Smooth muscle cell (in vitro differentiated cells): ENCODE data around the gene SLF1. TPM values are rescaled to one million over a fixed set of nuclear protein-coding genes. Genes with fewer than 3 reads are reported as not detected.

Source experiments
- DNase-seq: peaks from one replicate; lab custom pipeline; 2025; ENCODE audit not compliant: unreplicated experiment; lab: John Stamatoyannopoulos, UW
- H2AFZ ChIP-seq: fragments of 200-600 bp; sonication (generic); 2 replicates; pipeline ENCODE4 v1.6.0; 2016; ENCODE audit warnings: antibody characterized with exemption, low read depth, mild to moderate bottlenecking
- H3F3A ChIP-seq: fragments of 200-600 bp; sonication (generic); 2 replicates; pipeline ENCODE4 v1.6.0; 2017; ENCODE audit warnings: antibody characterized with exemption, low read depth
- H3K27ac ChIP-seq: fragments of 200-600 bp; sonication (generic); 2 replicates; pipeline ENCODE4 v1.5.1; 2016; ENCODE audit warnings: low read depth, mild to moderate bottlenecking
- H3K27me3 ChIP-seq: fragments of 200-600 bp; sonication (generic); 2 replicates; pipeline ENCODE4 v1.6.1; 2016; ENCODE audit warnings: low read depth, mild to moderate bottlenecking
- H3K36me3 ChIP-seq: fragments of 200-600 bp; sonication (generic); 2 replicates; pipeline ENCODE4 v1.5.1; 2016; ENCODE audit warnings: low read depth
- H3K4me1 ChIP-seq: fragments of 200-600 bp; sonication (generic); 2 replicates; pipeline ENCODE4 v1.5.1; 2016; ENCODE audit warnings: low read depth
- H3K4me2 ChIP-seq: fragments of 200-600 bp; sonication (generic); 2 replicates; pipeline ENCODE4 v1.6.0; 2016; ENCODE audit warnings: mild to moderate bottlenecking
- H3K4me3 ChIP-seq: fragments of 200-600 bp; sonication (generic); 2 replicates; pipeline ENCODE4 v1.5.1; 2016; ENCODE audit warnings: mild to moderate bottlenecking
- H3K79me2 ChIP-seq: fragments of 200-600 bp; sonication (generic); 2 replicates; pipeline ENCODE4 v1.6.0; 2016; ENCODE audit warnings: low read depth, mild to moderate bottlenecking
- H3K9ac ChIP-seq: fragments of 200-600 bp; sonication (generic); 2 replicates; pipeline ENCODE4 v1.6.0; 2016; ENCODE audit warnings: low read depth
- H3K9me3 ChIP-seq: fragments of 200-600 bp; sonication (generic); replicated peaks from 2 replicates; pipeline ENCODE4 v1.5.1; 2016; ENCODE audit warnings: low read depth
- H4K20me1 ChIP-seq: fragments of 200-600 bp; sonication (generic); 2 replicates; pipeline ENCODE4 v1.6.0; 2016; ENCODE audit warnings: low read depth
- WGBS: methylation state at CpG from one replicate; pipeline ENCODE4 v1.1.7; 2016; ENCODE audit warnings: low lambda C conversion rate; 5-methylcytosine and 5-hydroxymethylcytosine counted together
- polyA plus RNA-seq: library from polyadenylated mRNA; unstranded; fragments of >200 nt; fragmentation: Nextera tagmentation; extraction: Ambion mirVana; gene quantifications from 2 replicates; pipeline ENCODE4 v1.2.1, GENCODE V29; 2016
- total RNA-seq: library from RNA; depleted of rRNA; stranded (reverse); fragments of >200 nt; gene quantifications from 2 replicates; pipeline ENCODE4 v1.2.3, GENCODE V29; 2014
- TF ChIP-seq, protein P1 (sequence below): fragments of 200-600 bp; sonication (generic); IDR thresholded peaks from 2 replicates; pipeline ENCODE4 v1.5.1; 2017; ENCODE audit warnings: borderline replicate concordance, mild to moderate bottlenecking, antibody characterized with exemption; ENCODE audit not compliant: insufficient read depth, poor library complexity, severe bottlenecking

The SLF1 gene
- total and polyA plus RNA-seq, 2 experiments from 2014 or later = 5.3 to 10.8 TPM

DNA sequence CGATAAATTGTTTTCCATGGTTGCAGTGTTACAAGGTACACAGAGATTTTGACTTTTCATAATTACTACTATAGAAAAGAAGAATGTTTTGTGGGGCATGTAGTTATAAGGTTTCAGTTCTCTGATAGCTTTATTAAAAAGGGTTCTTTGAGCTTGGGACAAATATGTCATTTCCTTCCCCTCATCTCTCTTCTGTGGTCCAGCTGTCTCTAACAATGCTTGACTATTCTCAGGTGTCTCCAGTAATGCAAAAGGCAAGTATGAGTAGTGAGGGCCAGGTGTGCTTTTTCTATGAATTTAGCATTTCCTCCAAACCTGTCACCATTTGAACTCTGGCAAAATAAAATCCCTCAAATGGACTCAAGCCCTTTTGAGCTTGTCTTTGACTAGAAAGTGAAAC lies 84.3 kb downstream of the SLF1 start:
- H3K4me1 ChIP-seq = no peaks in the 10 kb centered on the region
- no peak overlapping the region for H3K9ac ChIP-seq
- H3K27me3 ChIP-seq = no peaks in the 10 kb centered on the region
- no peak overlapping the region for H3K27ac ChIP-seq
- TF ChIP-seq, protein P1, sequence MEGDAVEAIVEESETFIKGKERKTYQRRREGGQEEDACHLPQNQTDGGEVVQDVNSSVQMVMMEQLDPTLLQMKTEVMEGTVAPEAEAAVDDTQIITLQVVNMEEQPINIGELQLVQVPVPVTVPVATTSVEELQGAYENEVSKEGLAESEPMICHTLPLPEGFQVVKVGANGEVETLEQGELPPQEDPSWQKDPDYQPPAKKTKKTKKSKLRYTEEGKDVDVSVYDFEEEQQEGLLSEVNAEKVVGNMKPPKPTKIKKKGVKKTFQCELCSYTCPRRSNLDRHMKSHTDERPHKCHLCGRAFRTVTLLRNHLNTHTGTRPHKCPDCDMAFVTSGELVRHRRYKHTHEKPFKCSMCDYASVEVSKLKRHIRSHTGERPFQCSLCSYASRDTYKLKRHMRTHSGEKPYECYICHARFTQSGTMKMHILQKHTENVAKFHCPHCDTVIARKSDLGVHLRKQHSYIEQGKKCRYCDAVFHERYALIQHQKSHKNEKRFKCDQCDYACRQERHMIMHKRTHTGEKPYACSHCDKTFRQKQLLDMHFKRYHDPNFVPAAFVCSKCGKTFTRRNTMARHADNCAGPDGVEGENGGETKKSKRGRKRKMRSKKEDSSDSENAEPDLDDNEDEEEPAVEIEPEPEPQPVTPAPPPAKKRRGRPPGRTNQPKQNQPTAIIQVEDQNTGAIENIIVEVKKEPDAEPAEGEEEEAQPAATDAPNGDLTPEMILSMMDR = no peak
- H3F3A ChIP-seq = no peaks in the 10 kb centered on the region
- H2AFZ ChIP-seq = no peak overlapping the region
- no peak overlapping the region for H3K4me3 ChIP-seq
- 100% methylated on average over 1 of the region's 1 CpG for WGBS
- H3K79me2 ChIP-seq = no peaks in the 10 kb centered on the region
- DNase-seq = no peak
- no peaks in the 10 kb centered on the region for H3K9me3 ChIP-seq
- H3K4me2 ChIP-seq = no peak overlapping the region
- no peaks in the 10 kb centered on the region for H4K20me1 ChIP-seq
- no peaks in the 10 kb centered on the region for H3K36me3 ChIP-seq

DNA sequence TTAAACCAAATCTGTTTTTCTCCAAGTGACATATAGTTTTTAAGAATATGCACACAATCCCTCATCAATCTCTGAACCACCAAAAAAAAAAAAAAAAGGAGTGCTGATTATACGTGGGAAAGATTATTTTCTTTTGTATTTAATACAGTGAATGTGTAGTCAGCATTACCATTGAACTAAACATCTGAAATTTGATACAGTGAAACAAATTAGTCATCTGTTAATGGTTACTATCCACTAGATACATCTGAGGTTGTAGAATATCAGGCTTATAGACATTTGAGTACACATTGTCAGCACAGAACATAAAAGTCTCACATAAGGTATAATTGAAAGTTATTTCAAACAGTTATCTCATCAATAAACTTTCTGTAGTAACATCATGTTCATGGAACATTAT lies 87.0 kb downstream of the SLF1 start:
- Histone ChIP-seq H3K4me3 (no peak overlapping the region), H3K9ac (no peak overlapping the region), H3K79me2 (no peaks in the 10 kb centered on the region), H3F3A (no peaks in the 10 kb centered on the region), H3K27me3 (no peaks in the 10 kb centered on the region), H3K4me1 (no peaks in the 10 kb centered on the region), H3K9me3 (no peaks in the 10 kb centered on the region), H3K27ac (no peak overlapping the region), H3K36me3 (no peaks in the 10 kb centered on the region), H4K20me1 (no peaks in the 10 kb centered on the region), H2AFZ (no peak overlapping the region), H3K4me2 (no peak overlapping the region)
- WGBS = 97% methylated on average over 1 of the region's 1 CpG
- TF ChIP-seq, protein P1 = no peak
- DNase-seq = no peak

DNA sequence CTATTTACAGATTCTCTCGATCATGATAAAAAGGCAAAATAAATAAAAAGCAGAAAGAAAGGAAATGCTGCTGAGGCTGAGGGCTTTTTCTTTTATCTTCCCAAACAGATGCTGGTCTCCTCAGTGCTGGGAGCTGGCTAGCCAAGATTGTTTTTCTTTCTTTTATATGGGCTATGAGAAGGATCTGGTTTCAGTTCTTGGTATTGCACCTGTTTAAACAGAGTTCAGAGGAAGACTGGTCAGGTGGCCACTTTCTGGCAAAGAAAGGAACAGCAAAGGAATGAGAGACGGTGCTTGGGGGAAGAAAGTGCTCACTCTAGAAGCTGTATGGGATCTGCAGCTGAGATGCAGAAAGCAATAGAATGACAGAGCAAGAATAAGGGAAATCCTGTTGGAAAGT lies 88.9 kb downstream of the SLF1 start:
- H3F3A ChIP-seq = no peaks in the 10 kb centered on the region
- H3K27ac ChIP-seq = no peak overlapping the region
- H2AFZ ChIP-seq = no peak overlapping the region
- no peaks in the 10 kb centered on the region for H4K20me1 ChIP-seq
- no peaks in the 10 kb centered on the region for H3K9me3 ChIP-seq
- 81% methylated on average over 2 of the region's 2 CpGs for WGBS
- TF ChIP-seq, protein P1 = no peak
- no peak overlapping the region for H3K9ac ChIP-seq
- DNase-seq = no peak
- no peak overlapping the region for H3K4me2 ChIP-seq
- H3K4me1 ChIP-seq = no peaks in the 10 kb centered on the region
- no peak overlapping the region for H3K4me3 ChIP-seq
- no peaks in the 10 kb centered on the region for H3K36me3 ChIP-seq
- H3K27me3 ChIP-seq = no peaks in the 10 kb centered on the region
- no peaks in the 10 kb centered on the region for H3K79me2 ChIP-seq

DNA sequence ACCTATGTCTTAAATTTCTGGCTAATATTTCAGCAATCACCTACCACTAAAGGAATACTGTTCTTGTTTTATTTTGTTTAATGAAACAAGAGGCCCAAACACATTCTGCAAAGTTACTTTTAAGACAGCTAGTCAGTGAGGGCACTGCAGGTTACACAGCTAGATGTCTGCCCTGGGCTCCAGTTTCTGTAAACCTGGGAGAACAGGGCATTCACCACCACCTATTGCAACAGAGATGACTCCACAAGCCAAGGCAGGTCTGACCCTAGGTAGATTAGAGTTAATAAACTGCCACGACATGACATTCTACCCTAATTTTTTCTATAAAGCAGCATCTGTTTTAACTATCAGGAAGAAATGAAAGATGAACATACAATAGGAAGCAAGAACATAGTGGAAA lies 90.8 kb downstream of the SLF1 start:
- no peaks in the 10 kb centered on the region for H3K27me3 ChIP-seq
- no peaks in the 10 kb centered on the region for H3K9me3 ChIP-seq
- DNase-seq = no peak
- H3K79me2 ChIP-seq = no peaks in the 10 kb centered on the region
- H3K4me1 ChIP-seq = no peaks in the 10 kb centered on the region
- H3K9ac ChIP-seq = no peak overlapping the region
- TF ChIP-seq, protein P1 = no peak
- no peak overlapping the region for H3K4me3 ChIP-seq
- H3K27ac ChIP-seq = no peak overlapping the region
- WGBS = 86% methylated on average over 1 of the region's 1 CpG
- no peaks in the 10 kb centered on the region for H4K20me1 ChIP-seq
- no peak overlapping the region for H2AFZ ChIP-seq
- H3K4me2 ChIP-seq = no peak overlapping the region
- no peaks in the 10 kb centered on the region for H3F3A ChIP-seq
- no peaks in the 10 kb centered on the region for H3K36me3 ChIP-seq
